ENCODE measurements around the gene HMX1. TPM values are rescaled to one million over a fixed set of nuclear protein-coding genes. Genes with fewer than 3 reads are reported as not detected.

Gene HMX1
- total and polyA plus RNA-seq, 2 experiments from 2014 or later = 0.69 TPM; not detected in 1

GRCh38 chr4:8817813-8818062, 53.9 kb downstream of the HMX1 start:
- Mint-ChIP-seq H3K9me3 (no peaks in the 10 kb centered on the region), H3K27me3 (ENCODE audit: insufficient read depth, low read depth, poor library complexity) (peaks cover 6% of the 10 kb centered on the region), H3K4me1 (no peaks in the 10 kb centered on the region), H3K4me3 (no peak overlapping the region), H3K27ac (no peak overlapping the region), H3K36me3 (ENCODE audit: low read depth) (no peaks in the 10 kb centered on the region)
- DNase-seq (ENCODE audit: low spot score) (no peak), ATAC-seq (no peak)
- H4K20me1 ChIP-seq (replicated peaks; ENCODE audit: insufficient read depth) = no peaks in the 10 kb centered on the region
- no peak overlapping the region for H2AFZ ChIP-seq
- no peaks in the 10 kb centered on the region for H3K4me1 ChIP-seq (ENCODE audit: insufficient read depth)
- TF ChIP-seq STAT1 (IDR thresholded peaks at IDR 0.05; ENCODE audit: unreplicated experiment) = no peak
- no peak for TF ChIP-seq POLR2AphosphoS5 (IDR thresholded peaks at IDR 0.05; ENCODE audit: low read depth)
- no peak for TF ChIP-seq ZNF331 (CRISPR knock-in tag; IDR thresholded peaks at IDR 0.05; ENCODE audit: low read depth)
- no peak for TF ChIP-seq EZH2 (IDR thresholded peaks at IDR 0.05; ENCODE audit: low read depth, unreplicated experiment)
- TF ChIP-seq REST (IDR thresholded peaks at IDR 0.05; ENCODE audit: unreplicated experiment) = no peak
- no peak for TF ChIP-seq CREB1 (CRISPR knock-in tag; IDR thresholded peaks at IDR 0.05; ENCODE audit: low read depth)
- TF ChIP-seq ZNF114 (CRISPR knock-in tag; IDR thresholded peaks at IDR 0.05) = no peak
- TF ChIP-seq NANOG (IDR thresholded peaks at IDR 0.05; ENCODE audit: borderline replicate concordance) = no peak
- no peak for TF ChIP-seq JUNB (IDR thresholded peaks at IDR 0.05; ENCODE audit: unreplicated experiment)
- no peak for TF ChIP-seq ETS1 (IDR thresholded peaks at IDR 0.05)
- TF ChIP-seq EZH2phosphoT487 (IDR thresholded peaks at IDR 0.05; ENCODE audit: unreplicated experiment) = no peak
- no peak for TF ChIP-seq ZNF462 (CRISPR knock-in tag; IDR thresholded peaks at IDR 0.05)
- no peak for TF ChIP-seq CTCF (conservative IDR thresholded peaks at IDR 0.05; ENCODE audit: low read depth in 2 of 2)
- H3K27ac ChIP-seq (ENCODE audit: low read depth) = no peak overlapping the region
- no peaks in the 10 kb centered on the region for H3K9me2 ChIP-seq (ENCODE audit: insufficient read depth)
- no peaks in the 10 kb centered on the region for H3K79me2 ChIP-seq (replicated peaks; ENCODE audit: insufficient read depth)
- H3K4me3 ChIP-seq = no peak overlapping the region
- no peaks in the 10 kb centered on the region for H3K27me3 ChIP-seq (ENCODE audit: insufficient read depth)
- H3K36me3 ChIP-seq (ENCODE audit: insufficient read depth) = no peaks in the 10 kb centered on the region
- H3F3A ChIP-seq (replicated peaks; ENCODE audit: low read depth) = no peaks in the 10 kb centered on the region
- no peak overlapping the region for H3K4me2 ChIP-seq
